GM12878 (cell line): Measurements from ENCODE around the gene SEBOX. TPM values are rescaled to one million over a fixed set of nuclear protein-coding genes. Genes with fewer than 3 reads are reported as not detected.

Experiments used
- ATAC-seq: fragments of 200-7000 bp; cut with Tn5 transposase; 3 replicates; pipeline ENCODE4 v1.9.1; 2020; ENCODE audit warnings: mild to moderate bottlenecking, moderate library complexity
- BruUV-seq: library from RNA; stranded (reverse); fragments of 400-500 nt; replicated peaks from 2 replicates; lab custom pipeline; 2021; lab: Mats Ljungman, UMichigan
- CTCF ChIA-PET: fragments of 300-600 bp; sonication (Branson Sonifier 250); formaldehyde crosslinking; extraction: SDS; loops from one replicate; lab custom pipeline; 2021; ENCODE audit warnings: inconsistent platforms; lab: Yijun Ruan, JAX
- POLR2A ChIA-PET: fragments of 350-600 bp; formaldehyde crosslinking; extraction: SDS; loops from one replicate; lab custom pipeline; 2021; ENCODE audit warnings: inconsistent platforms; lab: Charles Lee
- RAD21 ChIA-PET: fragments of 300-600 bp; sonication (Branson Sonifier 250); formaldehyde crosslinking; loops from one replicate; lab custom pipeline; 2023; ENCODE audit warnings: antibody characterized with exemption; ENCODE audit not compliant: unreplicated experiment; lab: Charles Lee
- SMC1A ChIA-PET: fragments of 300-600 bp; sonication (Branson Sonifier 250); formaldehyde crosslinking; loops from one replicate; lab custom pipeline; 2023; ENCODE audit not compliant: unreplicated experiment, uncharacterized antibody; lab: Charles Lee
- DNase-seq: peaks from one replicate; pipeline ENCODE4 v3.0.0-alpha.2; 2011; ENCODE audit warnings: low read depth, low spot score
- FAIRE-seq: peaks from 3 replicates; lab custom pipeline; 2011; peaks lifted over from hg19 to GRCh38; lab: Jason Lieb, UNC
- H2AFZ ChIP-seq: 2 replicates; pipeline ENCODE4 v1.6.0; 2011; ENCODE audit warnings: low read depth, low read length, control low read depth; ENCODE audit not compliant: control insufficient read depth
- H3K27ac ChIP-seq: 2 replicates; pipeline ENCODE4 v1.5.1; 2011; ENCODE audit warnings: control low read depth; ENCODE audit not compliant: control insufficient read depth, insufficient read depth
- H3K27me3 ChIP-seq, 2 experiments: replicated peaks in 1 of 2; 2 replicates each; pipeline versions ENCODE4 v1.6.0 to v1.6.1; 2011; ENCODE audit warnings: low read length in 1 of 2; ENCODE audit not compliant: control insufficient read depth in 2 of 2, insufficient read depth in 2 of 2
- H3K36me3 ChIP-seq, 2 experiments: 2 replicates each; pipeline ENCODE4 v1.5.1; 2011; ENCODE audit warnings: low read length in 1 of 2; ENCODE audit not compliant: control insufficient read depth in 2 of 2, insufficient read depth in 2 of 2
- H3K4me1 ChIP-seq: 2 replicates; pipeline ENCODE4 v1.6.1; 2011; ENCODE audit warnings: mild to moderate bottlenecking, low read length, moderate library complexity, mixed read lengths; ENCODE audit not compliant: control insufficient read depth, insufficient read depth
- H3K4me2 ChIP-seq: 2 replicates; pipeline ENCODE4 v1.6.0; 2011; ENCODE audit warnings: control low read depth; ENCODE audit not compliant: control insufficient read depth, insufficient read depth
- H3K4me3 ChIP-seq: fragments of 200-600 bp; sonication (generic); 2 replicates; pipeline ENCODE4 v1.5.1; 2016
- H3K79me2 ChIP-seq: 2 replicates; pipeline ENCODE4 v1.6.0; 2011; ENCODE audit warnings: low read length; ENCODE audit not compliant: control insufficient read depth, insufficient read depth
- H3K9ac ChIP-seq: 2 replicates; pipeline ENCODE4 v1.8.0; 2011; ENCODE audit warnings: low read length, control low read depth, mixed read lengths; ENCODE audit not compliant: control insufficient read depth, insufficient read depth
- H3K9me3 ChIP-seq: replicated peaks from 3 replicates; pipeline ENCODE4 v1.5.1; 2011; ENCODE audit warnings: mild to moderate bottlenecking, low read length; ENCODE audit not compliant: control insufficient read depth, insufficient read depth
- H4K20me1 ChIP-seq: 2 replicates; pipeline ENCODE4 v1.6.0; 2011; ENCODE audit not compliant: control insufficient read depth, insufficient read depth
- GABPA ChIP-seq: IDR thresholded peaks from 2 replicates; pipeline ENCODE4 v1.6.1; 2014; ENCODE audit warnings: antibody characterized with exemption, low read depth, mild to moderate bottlenecking, inconsistent platforms
- MXI1 ChIP-seq: fragments of 150-350 bp; IDR thresholded peaks from 2 replicates; pipeline ENCODE4 v1.6.1; 2011; ENCODE audit warnings: low read depth, mild to moderate bottlenecking, inconsistent platforms, low read length, improper control_type of control experiment
- PAX8 ChIP-seq: fragments of 450-650 bp; IDR thresholded peaks from 2 replicates; pipeline ENCODE4 v1.6.1; 2017; ENCODE audit warnings: mild to moderate bottlenecking, moderate library complexity
- POLR2AphosphoS5 ChIP-seq: IDR thresholded peaks from 2 replicates; pipeline ENCODE4 v1.6.1; 2011; ENCODE audit warnings: mild to moderate bottlenecking, low read length, inconsistent platforms
- RUNX3 ChIP-seq: IDR thresholded peaks from 2 replicates; pipeline ENCODE4 v1.6.1; 2012; ENCODE audit warnings: low read length, inconsistent platforms
- WGBS: methylation state at CpG from one replicate; pipeline ENCODE4 v1.1.6; 2016; ENCODE audit warnings: low lambda C conversion rate; ENCODE audit not compliant: insufficient replicate concordance, insufficient coverage; ENCODE audit errors: missing lambda C conversion rate; 5-methylcytosine and 5-hydroxymethylcytosine counted together
- in situ Hi-C: fragments of 300-500 bp; cut with MboI; formaldehyde crosslinking; loops from 9 replicates; pipeline ENCODE4 v1.14.3; 2018; ENCODE audit warnings: mixed read lengths
- intact Hi-C: fragments of 100-400 bp; cut with micrococcal nuclease; formaldehyde crosslinking; loops from one replicate; pipeline ENCODE4 v1.14.2; 2022; ENCODE audit not compliant: unreplicated experiment
- polyA plus RNA-seq, 11 experiments: library from polyadenylated mRNA; depleted of rRNA in 4 of 11; unstranded in 6 of 11; stranded (reverse) in 5 of 11; fragments of >200 nt; fragmentation: Nextera tagmentation in 4 of 11; fragmentation: Illumina TruSeq in 1 of 11; extraction: Ambion mirVana in 4 of 11; extraction: Trizol in 1 of 11; gene quantifications; 1 replicate in 1 of 11; 2 replicates in 10 of 11; pipeline versions ENCODE4 v1.2.1 to v1.2.3, GENCODE V29; 2011 to 2016; ENCODE audit warnings: inconsistent platforms in 2 of 11, missing spikeins in 2 of 11, low read depth in 1 of 11
- total RNA-seq, 4 experiments: library from RNA; depleted of rRNA in 3 of 4; stranded (reverse); fragments of >200 nt in 3 of 4; fragmentation: Illumina TruSeq in 1 of 4; extraction: Trizol in 1 of 4; gene quantifications; 2 replicates each; pipeline versions ENCODE4 v1.2.1 to v1.2.3, GENCODE V29; 2013 to 2021
- TF ChIP-seq, protein P1 (sequence below): fragments of 450-650 bp; IDR thresholded peaks from 2 replicates; pipeline ENCODE4 v1.6.1; 2017; ENCODE audit warnings: mild to moderate bottlenecking, moderate library complexity
- TF ChIP-seq, protein P2 (sequence below): IDR thresholded peaks from 2 replicates; pipeline ENCODE4 v1.6.1; 2011; ENCODE audit warnings: borderline replicate concordance, low read depth, mild to moderate bottlenecking, moderate library complexity, low read length; ENCODE audit not compliant: insufficient read depth, poor library complexity, severe bottlenecking

Gene SEBOX
- total and polyA plus RNA-seq, 10 of the 15 experiments (the other 5 are each of a cell fraction or from before 2014, with no cell fraction given): not detected

DNA sequence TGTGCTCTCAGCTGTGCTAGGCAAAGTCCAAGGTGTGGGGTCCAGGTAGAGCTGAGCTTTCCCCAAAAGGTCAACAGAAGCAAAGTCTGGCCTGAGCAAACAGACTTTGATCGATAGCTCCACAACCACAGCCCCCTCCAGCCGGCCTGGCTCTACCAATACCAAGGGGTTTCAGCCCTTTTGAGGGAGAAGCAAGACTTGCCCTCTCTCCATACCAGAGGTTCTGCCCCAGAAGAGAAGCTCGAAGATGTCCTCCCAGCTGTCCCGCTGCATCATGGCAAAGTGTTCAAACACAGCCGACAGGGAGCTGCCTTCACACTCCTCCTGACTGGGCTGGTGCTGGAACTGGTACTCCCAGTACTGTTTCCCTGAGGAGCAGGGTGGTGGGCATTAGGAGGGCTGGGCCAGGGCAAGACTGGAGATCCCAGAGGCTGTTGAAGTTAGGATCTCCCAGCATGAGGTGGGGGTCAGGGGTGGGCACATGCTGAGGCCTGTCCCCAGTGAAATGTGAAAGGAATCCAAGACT, 3.4 kb upstream of the SEBOX start (continued):
- TF ChIP-seq, protein P1, sequence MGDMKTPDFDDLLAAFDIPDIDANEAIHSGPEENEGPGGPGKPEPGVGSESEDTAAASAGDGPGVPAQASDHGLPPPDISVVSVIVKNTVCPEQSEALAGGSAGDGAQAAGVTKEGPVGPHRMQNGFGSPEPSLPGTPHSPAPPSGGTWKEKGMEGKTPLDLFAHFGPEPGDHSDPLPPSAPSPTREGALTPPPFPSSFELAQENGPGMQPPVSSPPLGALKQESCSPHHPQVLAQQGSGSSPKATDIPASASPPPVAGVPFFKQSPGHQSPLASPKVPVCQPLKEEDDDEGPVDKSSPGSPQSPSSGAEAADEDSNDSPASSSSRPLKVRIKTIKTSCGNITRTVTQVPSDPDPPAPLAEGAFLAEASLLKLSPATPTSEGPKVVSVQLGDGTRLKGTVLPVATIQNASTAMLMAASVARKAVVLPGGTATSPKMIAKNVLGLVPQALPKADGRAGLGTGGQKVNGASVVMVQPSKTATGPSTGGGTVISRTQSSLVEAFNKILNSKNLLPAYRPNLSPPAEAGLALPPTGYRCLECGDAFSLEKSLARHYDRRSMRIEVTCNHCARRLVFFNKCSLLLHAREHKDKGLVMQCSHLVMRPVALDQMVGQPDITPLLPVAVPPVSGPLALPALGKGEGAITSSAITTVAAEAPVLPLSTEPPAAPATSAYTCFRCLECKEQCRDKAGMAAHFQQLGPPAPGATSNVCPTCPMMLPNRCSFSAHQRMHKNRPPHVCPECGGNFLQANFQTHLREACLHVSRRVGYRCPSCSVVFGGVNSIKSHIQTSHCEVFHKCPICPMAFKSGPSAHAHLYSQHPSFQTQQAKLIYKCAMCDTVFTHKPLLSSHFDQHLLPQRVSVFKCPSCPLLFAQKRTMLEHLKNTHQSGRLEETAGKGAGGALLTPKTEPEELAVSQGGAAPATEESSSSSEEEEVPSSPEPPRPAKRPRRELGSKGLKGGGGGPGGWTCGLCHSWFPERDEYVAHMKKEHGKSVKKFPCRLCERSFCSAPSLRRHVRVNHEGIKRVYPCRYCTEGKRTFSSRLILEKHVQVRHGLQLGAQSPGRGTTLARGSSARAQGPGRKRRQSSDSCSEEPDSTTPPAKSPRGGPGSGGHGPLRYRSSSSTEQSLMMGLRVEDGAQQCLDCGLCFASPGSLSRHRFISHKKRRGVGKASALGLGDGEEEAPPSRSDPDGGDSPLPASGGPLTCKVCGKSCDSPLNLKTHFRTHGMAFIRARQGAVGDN: no peak
- TF ChIP-seq GABPA (no peak), MXI1 (no peak), RUNX3 (no peak), POLR2AphosphoS5 (no peak)

DNA sequence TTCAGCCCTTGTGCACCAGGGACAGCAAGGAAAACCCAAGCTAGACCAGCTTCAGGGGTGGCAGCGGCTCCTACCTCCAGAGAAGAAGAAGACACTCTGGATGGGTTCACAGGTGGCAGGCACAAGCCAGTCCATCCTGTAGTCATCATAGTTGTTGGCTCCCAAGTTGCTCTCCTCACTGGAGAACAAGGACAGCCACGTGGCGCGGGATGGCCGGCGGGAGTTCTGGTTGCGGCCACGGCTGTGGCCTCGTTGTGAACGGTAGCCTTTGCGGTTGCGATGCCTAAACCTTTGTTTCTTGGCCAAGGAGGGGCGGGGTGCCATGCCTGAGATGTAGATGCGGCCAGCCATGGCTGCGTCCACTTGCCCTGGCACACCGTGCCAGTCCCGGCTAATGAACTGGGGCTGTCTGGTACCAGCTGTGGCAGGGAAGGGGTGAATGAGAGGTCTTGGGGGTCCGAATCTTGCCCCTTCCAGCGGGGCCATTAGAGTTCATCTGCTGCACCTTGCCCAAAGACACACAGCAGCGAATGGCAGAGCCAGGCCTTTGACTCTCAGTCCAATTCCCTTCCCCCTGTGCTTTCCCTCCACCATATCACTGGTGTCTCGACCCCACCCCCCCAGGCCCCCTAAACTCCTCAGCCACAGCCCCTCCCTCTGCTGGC, 2.8 kb upstream of the SEBOX start:
- no peaks in the 10 kb centered on the region for H3K27me3 ChIP-seq
- H3K9me3 ChIP-seq: no peaks in the 10 kb centered on the region
- CTCF ChIA-PET: no interaction called here
- no peak overlapping the region for H2AFZ ChIP-seq
- H3K27ac ChIP-seq: no peak overlapping the region
- in situ Hi-C loops (no loop called here), intact Hi-C loops (no loop called here)
- SMC1A ChIA-PET: interaction anchor here (0.9 kb wide), 1 partner anchor 10 kb away, joined by 4 read pairs; the partner anchor contains the start of gene POLDIP2
- ATAC-seq (no peak), DNase-seq (no peak), FAIRE-seq (no peak)
- no peak overlapping the region for H3K9ac ChIP-seq
- H3K4me2 ChIP-seq: no peak overlapping the region
- WGBS: 86% methylated on average over 20 of the region's 21 CpGs
- H3K79me2 ChIP-seq: peaks cover 1% of the 10 kb centered on the region; the same call in 1 of the 2 replicates
- POLR2A ChIA-PET: interaction anchor here (0.6 kb wide), 1 partner anchor 119 kb away, joined by 7 read pairs; no protein-coding TSS in a partner anchor
- RAD21 ChIA-PET: no interaction called here
- no peak overlapping the region for H3K4me3 ChIP-seq
- no peak for TF ChIP-seq PAX8
- TF ChIP-seq, protein P2, sequence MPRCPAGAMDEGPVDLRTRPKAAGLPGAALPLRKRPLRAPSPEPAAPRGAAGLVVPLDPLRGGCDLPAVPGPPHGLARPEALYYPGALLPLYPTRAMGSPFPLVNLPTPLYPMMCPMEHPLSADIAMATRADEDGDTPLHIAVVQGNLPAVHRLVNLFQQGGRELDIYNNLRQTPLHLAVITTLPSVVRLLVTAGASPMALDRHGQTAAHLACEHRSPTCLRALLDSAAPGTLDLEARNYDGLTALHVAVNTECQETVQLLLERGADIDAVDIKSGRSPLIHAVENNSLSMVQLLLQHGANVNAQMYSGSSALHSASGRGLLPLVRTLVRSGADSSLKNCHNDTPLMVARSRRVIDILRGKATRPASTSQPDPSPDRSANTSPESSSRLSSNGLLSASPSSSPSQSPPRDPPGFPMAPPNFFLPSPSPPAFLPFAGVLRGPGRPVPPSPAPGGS: peak; percentile 4
- no TSS peak for BruUV-seq
- H4K20me1 ChIP-seq: no peaks in the 10 kb centered on the region
- peaks cover 3% of the 10 kb centered on the region; the same call in 1 of the 2 replicates for H3K4me1 ChIP-seq
- no peaks in the 10 kb centered on the region; a peak in 1 of 4 replicates for H3K36me3 ChIP-seq
